Activated CD8-positive, alpha-beta memory T cell treated with anti-CD3 and anti-CD28 coated beads for 48 hours (primary cell): ENCODE results near the gene CYCS.
"Not testable (repeated sequence)": the region's sequence is repeated elsewhere in the genome, so short reads cannot be mapped to it uniquely, and the experiment has no call there.

ENCODE experiments used
- DNase-seq, 3 experiments: peaks; one replicate each; pipeline ENCODE4 v3.0.0-alpha.2; 2020; ENCODE audit warnings: low read depth in 2 of 3, low spot score in 2 of 3

The CYCS gene

GRCh38 chr7:25118048-25118753, 6.9 kb downstream of the CYCS start:
- no peak for DNase-seq

GRCh38 chr7:25117226-25118047, 7.6 kb downstream of the CYCS start:
- no peak for DNase-seq

- no peak for DNase-seq
Observed at GRCh38 chr7:25116621-25117020, 8.4 kb downstream of the CYCS start.

GRCh38 chr7:25110514-25110913, 14.5 kb downstream of the CYCS start:
- not testable (repeated sequence) for DNase-seq

GRCh38 chr7:25109276-25109675, 15.8 kb downstream of the CYCS start:
- no peak for DNase-seq

GRCh38 chr7:25105911-25106310, 19.1 kb downstream of the CYCS start:
- DNase-seq = no peak

- no peak for DNase-seq
Observed at GRCh38 chr7:25103773-25104172, 21.3 kb downstream of the CYCS start.

- no peak for DNase-seq
Observed at GRCh38 chr7:25101817-25102216, 23.2 kb downstream of the CYCS start.

GRCh38 chr7:25098096-25099046, 26.7 kb downstream of the CYCS start:
- no peak for DNase-seq

GRCh38 chr7:25095516-25096345, 29.3 kb downstream of the CYCS start:
- no peak for DNase-seq

- DNase-seq = peak; percentile 58 to 76 (median 65)
Observed at GRCh38 chr7:25093268-25093826, 31.7 kb downstream of the CYCS start.

GRCh38 chr7:25091779-25092178, 33.3 kb downstream of the CYCS start:
- no peak for DNase-seq

GRCh38 chr7:25091176-25091575, 33.9 kb downstream of the CYCS start:
- no peak for DNase-seq

- DNase-seq = no peak
Observed at GRCh38 chr7:25090374-25090773, 34.7 kb downstream of the CYCS start.

- no peak for DNase-seq
Observed at GRCh38 chr7:25087855-25088254, 37.2 kb downstream of the CYCS start.

- no peak for DNase-seq
Observed at GRCh38 chr7:25084821-25085220, 40.2 kb downstream of the CYCS start.

GRCh38 chr7:25083201-25083600, 41.9 kb downstream of the CYCS start:
- DNase-seq = no peak

GRCh38 chr7:25082041-25082440, 43.0 kb downstream of the CYCS start:
- not testable (repeated sequence) for DNase-seq

GRCh38 chr7:25077096-25077495, 48.0 kb downstream of the CYCS start:
- no peak for DNase-seq

- no peak for DNase-seq
Observed at GRCh38 chr7:25075459-25075858, 49.6 kb downstream of the CYCS start.
